Measurements from ENCODE around the gene KLRF2. TPM values are rescaled to one million over a fixed set of nuclear protein-coding genes. Genes with fewer than 3 reads are reported as not detected.

KLRF2 gene
- polyA plus RNA-seq, 1 of the 3 experiments (the other 2 are of a cell fraction), result not detected

DNA sequence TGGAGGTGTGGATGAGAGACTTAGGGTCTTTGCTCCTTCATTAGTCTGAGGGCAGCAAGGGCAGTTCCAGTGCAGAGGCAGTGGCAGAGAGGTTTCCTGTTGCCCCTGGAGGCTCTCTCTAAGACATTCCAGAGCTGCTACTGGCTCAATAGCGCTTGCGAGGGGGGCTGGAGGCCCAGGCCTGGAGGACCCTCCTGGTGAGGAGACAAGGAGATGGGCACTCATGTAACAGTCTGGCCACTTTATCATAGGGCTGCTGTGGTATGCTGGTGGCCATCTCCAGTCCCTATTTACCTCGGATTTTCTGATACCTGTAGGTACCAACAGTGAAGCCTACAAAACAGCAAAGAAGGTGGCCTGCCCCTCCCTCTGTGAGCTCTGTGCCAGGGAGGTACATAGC is 38.2 kb downstream of the KLRF2 start:
- Histone ChIP-seq H3K9me3 (no peaks in the 10 kb centered on the region), H3K9ac (no peak overlapping the region), H3F3A (replicated peaks; ENCODE audit: insufficient read depth) (no peaks in the 10 kb centered on the region), H2AFZ (ENCODE audit: low read depth) (no peak overlapping the region), H4K20me1 (ENCODE audit: insufficient read depth) (no peaks in the 10 kb centered on the region), H3K4me3 (ENCODE audit: low read depth in 2 of 2, low read length in 1 of 2) (no peak overlapping the region), H3K79me2 (ENCODE audit: insufficient read depth) (no peaks in the 10 kb centered on the region), H3K4me2 (no peak overlapping the region), H3K27ac (ENCODE audit: low read depth in 2 of 2, low read length in 1 of 2) (no peak overlapping the region), H3K9me2 (no peaks in the 10 kb centered on the region), H3K4me1 (ENCODE audit: control insufficient read depth in 1 of 2, insufficient read depth in 2 of 2, low read depth in 1 of 2, low read length in 1 of 2) (no peaks in the 10 kb centered on the region), H3K27me3 (ENCODE audit: insufficient read depth) (no peaks in the 10 kb centered on the region), H3K36me3 (replicated peaks in 1 of 2; ENCODE audit: control insufficient read depth in 1 of 2, insufficient read depth in 2 of 2, low read length in 1 of 2) (no peaks in the 10 kb centered on the region)
- 0% methylated on average over 1 of the region's 3 CpGs for WGBS (ENCODE audit: low lambda C conversion rate)
- ChIA-PET CTCF (no interaction called here), POLR2A (no interaction called here)
- DNase-seq, result no peak
- TF ChIP-seq NRF1 (IDR thresholded peaks at IDR 0.05; ENCODE audit: low read depth, low read length) (no peak), RFX5 (IDR thresholded peaks at IDR 0.05; ENCODE audit: low read length) (no peak), NFIC (IDR thresholded peaks at IDR 0.05; ENCODE audit: borderline replicate concordance) (no peak), TEAD4 (IDR thresholded peaks at IDR 0.05; ENCODE audit: borderline replicate concordance, insufficient read depth) (no peak), RXRA (IDR thresholded peaks at IDR 0.05; ENCODE audit: borderline replicate concordance, low read depth) (no peak)
- TF ChIP-seq, protein P1, sequence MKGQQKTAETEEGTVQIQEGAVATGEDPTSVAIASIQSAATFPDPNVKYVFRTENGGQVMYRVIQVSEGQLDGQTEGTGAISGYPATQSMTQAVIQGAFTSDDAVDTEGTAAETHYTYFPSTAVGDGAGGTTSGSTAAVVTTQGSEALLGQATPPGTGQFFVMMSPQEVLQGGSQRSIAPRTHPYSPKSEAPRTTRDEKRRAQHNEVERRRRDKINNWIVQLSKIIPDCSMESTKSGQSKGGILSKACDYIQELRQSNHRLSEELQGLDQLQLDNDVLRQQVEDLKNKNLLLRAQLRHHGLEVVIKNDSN (IDR thresholded peaks at IDR 0.05; ENCODE audit: borderline replicate concordance, low read depth), result no peak

DNA sequence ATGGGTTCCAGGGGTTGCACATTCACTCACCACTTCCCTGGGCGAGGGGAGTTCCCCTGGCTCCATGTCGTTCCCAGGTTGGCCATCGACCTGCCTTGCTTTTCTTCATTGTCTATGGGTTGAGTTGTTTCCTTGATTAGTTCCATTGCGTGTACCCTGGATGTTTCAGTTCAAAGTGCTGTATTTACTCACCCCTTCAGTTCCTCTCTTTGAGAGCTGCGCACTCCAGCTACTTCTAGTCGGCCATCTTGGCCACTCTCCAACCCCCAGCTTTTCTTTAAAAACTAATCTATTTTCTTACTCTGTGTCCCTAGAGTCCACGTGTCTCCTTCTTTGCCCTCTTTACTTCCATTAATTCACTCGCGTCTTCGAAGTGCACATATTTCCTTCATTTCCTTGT is 39.2 kb downstream of the KLRF2 start:
- H3K27me3 ChIP-seq (ENCODE audit: insufficient read depth), result no peaks in the 10 kb centered on the region
- CTCF ChIA-PET, result no interaction called here
- no peaks in the 10 kb centered on the region for H3K79me2 ChIP-seq (ENCODE audit: insufficient read depth)
- WGBS (ENCODE audit: low lambda C conversion rate), result 25% methylated on average over 10 of the region's 10 CpGs
- POLR2A ChIA-PET, result no interaction called here
- no peak overlapping the region for H3K9ac ChIP-seq
- no peaks in the 10 kb centered on the region for H4K20me1 ChIP-seq (ENCODE audit: insufficient read depth)
- H3K36me3 ChIP-seq (replicated peaks in 1 of 2; ENCODE audit: control insufficient read depth in 1 of 2, insufficient read depth in 2 of 2, low read length in 1 of 2), result no peaks in the 10 kb centered on the region
- no peaks in the 10 kb centered on the region for H3F3A ChIP-seq (replicated peaks; ENCODE audit: insufficient read depth)
- no peak overlapping the region for H2AFZ ChIP-seq (ENCODE audit: low read depth)
- TF ChIP-seq NFIC (IDR thresholded peaks at IDR 0.05; ENCODE audit: borderline replicate concordance) (no peak), TCF12 (IDR thresholded peaks at IDR 0.05) (no peak), TEAD4 (IDR thresholded peaks at IDR 0.05; ENCODE audit: borderline replicate concordance, insufficient read depth) (no peak), FOXJ3 (CRISPR knock-in tag; IDR thresholded peaks at IDR 0.05) (no peak), GATA2 (CRISPR knock-in tag; IDR thresholded peaks at IDR 0.05) (no peak), YY1 (IDR thresholded peaks at IDR 0.05; ENCODE audit: low read depth) (no peak), FOXM1 (IDR thresholded peaks at IDR 0.05; ENCODE audit: low read depth) (no peak), NRF1 (IDR thresholded peaks at IDR 0.05; ENCODE audit: low read depth, low read length) (no peak), RAD21 (IDR thresholded peaks at IDR 0.05; ENCODE audit: low read length) (no peak)
- TF ChIP-seq, protein P2, sequence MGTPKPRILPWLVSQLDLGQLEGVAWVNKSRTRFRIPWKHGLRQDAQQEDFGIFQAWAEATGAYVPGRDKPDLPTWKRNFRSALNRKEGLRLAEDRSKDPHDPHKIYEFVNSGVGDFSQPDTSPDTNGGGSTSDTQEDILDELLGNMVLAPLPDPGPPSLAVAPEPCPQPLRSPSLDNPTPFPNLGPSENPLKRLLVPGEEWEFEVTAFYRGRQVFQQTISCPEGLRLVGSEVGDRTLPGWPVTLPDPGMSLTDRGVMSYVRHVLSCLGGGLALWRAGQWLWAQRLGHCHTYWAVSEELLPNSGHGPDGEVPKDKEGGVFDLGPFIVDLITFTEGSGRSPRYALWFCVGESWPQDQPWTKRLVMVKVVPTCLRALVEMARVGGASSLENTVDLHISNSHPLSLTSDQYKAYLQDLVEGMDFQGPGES (IDR thresholded peaks at IDR 0.05; ENCODE audit: low read depth, low read length), result no peak
- TF ChIP-seq, protein P1 (IDR thresholded peaks at IDR 0.05; ENCODE audit: borderline replicate concordance, low read depth), result no peak
- TF ChIP-seq, protein P3, sequence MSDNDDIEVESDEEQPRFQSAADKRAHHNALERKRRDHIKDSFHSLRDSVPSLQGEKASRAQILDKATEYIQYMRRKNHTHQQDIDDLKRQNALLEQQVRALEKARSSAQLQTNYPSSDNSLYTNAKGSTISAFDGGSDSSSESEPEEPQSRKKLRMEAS (IDR thresholded peaks at IDR 0.05; ENCODE audit: low read depth), result no peak
- TF ChIP-seq, protein P4, sequence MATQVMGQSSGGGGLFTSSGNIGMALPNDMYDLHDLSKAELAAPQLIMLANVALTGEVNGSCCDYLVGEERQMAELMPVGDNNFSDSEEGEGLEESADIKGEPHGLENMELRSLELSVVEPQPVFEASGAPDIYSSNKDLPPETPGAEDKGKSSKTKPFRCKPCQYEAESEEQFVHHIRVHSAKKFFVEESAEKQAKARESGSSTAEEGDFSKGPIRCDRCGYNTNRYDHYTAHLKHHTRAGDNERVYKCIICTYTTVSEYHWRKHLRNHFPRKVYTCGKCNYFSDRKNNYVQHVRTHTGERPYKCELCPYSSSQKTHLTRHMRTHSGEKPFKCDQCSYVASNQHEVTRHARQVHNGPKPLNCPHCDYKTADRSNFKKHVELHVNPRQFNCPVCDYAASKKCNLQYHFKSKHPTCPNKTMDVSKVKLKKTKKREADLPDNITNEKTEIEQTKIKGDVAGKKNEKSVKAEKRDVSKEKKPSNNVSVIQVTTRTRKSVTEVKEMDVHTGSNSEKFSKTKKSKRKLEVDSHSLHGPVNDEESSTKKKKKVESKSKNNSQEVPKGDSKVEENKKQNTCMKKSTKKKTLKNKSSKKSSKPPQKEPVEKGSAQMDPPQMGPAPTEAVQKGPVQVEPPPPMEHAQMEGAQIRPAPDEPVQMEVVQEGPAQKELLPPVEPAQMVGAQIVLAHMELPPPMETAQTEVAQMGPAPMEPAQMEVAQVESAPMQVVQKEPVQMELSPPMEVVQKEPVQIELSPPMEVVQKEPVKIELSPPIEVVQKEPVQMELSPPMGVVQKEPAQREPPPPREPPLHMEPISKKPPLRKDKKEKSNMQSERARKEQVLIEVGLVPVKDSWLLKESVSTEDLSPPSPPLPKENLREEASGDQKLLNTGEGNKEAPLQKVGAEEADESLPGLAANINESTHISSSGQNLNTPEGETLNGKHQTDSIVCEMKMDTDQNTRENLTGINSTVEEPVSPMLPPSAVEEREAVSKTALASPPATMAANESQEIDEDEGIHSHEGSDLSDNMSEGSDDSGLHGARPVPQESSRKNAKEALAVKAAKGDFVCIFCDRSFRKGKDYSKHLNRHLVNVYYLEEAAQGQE (IDR thresholded peaks at IDR 0.05; ENCODE audit: low read depth, low read length), result no peak
- no peaks in the 10 kb centered on the region for H3K9me3 ChIP-seq
- H3K4me3 ChIP-seq (ENCODE audit: low read depth in 2 of 2, low read length in 1 of 2), result no peak overlapping the region
- DNase-seq, result no peak
- no peak overlapping the region for H3K27ac ChIP-seq (ENCODE audit: low read depth in 2 of 2, low read length in 1 of 2)
- H3K9me2 ChIP-seq, result no peaks in the 10 kb centered on the region
- no peaks in the 10 kb centered on the region for H3K4me1 ChIP-seq (ENCODE audit: control insufficient read depth in 1 of 2, insufficient read depth in 2 of 2, low read depth in 1 of 2, low read length in 1 of 2)
- H3K4me2 ChIP-seq, result no peak overlapping the region

All from SK-N-SH (cell line).